CD4-positive, alpha-beta T cell treated with Interleukin-12 subunit alpha and Interleukin-12 subunit beta, for 1 hour (primary cell): ENCODE results near the gene COL19A1.

Experiments used
- DNase-seq: peaks from one replicate; pipeline ENCODE4 v3.0.0-alpha.2; 2020

Gene COL19A1

GRCh38 chr6:70176842-70177550 is 310.6 kb downstream of the COL19A1 start:
- DNase-seq, result no peak

- DNase-seq, result no peak
These were observed 314.0 kb downstream of the COL19A1 start for GRCh38 chr6:70180183-70180900.

GRCh38 chr6:70180901-70181599 is 314.7 kb downstream of the COL19A1 start:
- no peak for DNase-seq

GRCh38 chr6:70183538-70183937 is 317.2 kb downstream of the COL19A1 start:
- DNase-seq, result no peak

- no peak for DNase-seq
These were observed 318.4 kb downstream of the COL19A1 start for GRCh38 chr6:70184723-70185122.

- DNase-seq, result no peak
These were observed 320.1 kb downstream of the COL19A1 start for GRCh38 chr6:70186461-70186860.

GRCh38 chr6:70188202-70188601 is 321.8 kb downstream of the COL19A1 start:
- no peak for DNase-seq

- no peak for DNase-seq
These were observed 328.1 kb downstream of the COL19A1 start for GRCh38 chr6:70194421-70194820.

- no peak for DNase-seq
These were observed 330.2 kb downstream of the COL19A1 start for GRCh38 chr6:70196531-70196930.

- no peak for DNase-seq
These were observed 332.4 kb downstream of the COL19A1 start for GRCh38 chr6:70198785-70199184.

- no peak for DNase-seq
These were observed 342.0 kb downstream of the COL19A1 start for GRCh38 chr6:70208235-70208790.

- no peak for DNase-seq
These were observed 344.1 kb downstream of the COL19A1 start for GRCh38 chr6:70210462-70210861.

- no peak for DNase-seq
These were observed 349.2 kb downstream of the COL19A1 start for GRCh38 chr6:70215460-70216108.

- no peak for DNase-seq
These were observed 350.4 kb downstream of the COL19A1 start for GRCh38 chr6:70216767-70217166.

GRCh38 chr6:70219943-70220613 is 353.7 kb downstream of the COL19A1 start:
- no peak for DNase-seq

GRCh38 chr6:70221025-70221714 is 354.8 kb downstream of the COL19A1 start:
- DNase-seq, result peak; percentile 13

- DNase-seq, result no peak
These were observed 355.5 kb downstream of the COL19A1 start for GRCh38 chr6:70221715-70222438.

GRCh38 chr6:70222439-70222749 is 356.0 kb downstream of the COL19A1 start:
- DNase-seq, result no peak

GRCh38 chr6:70225055-70225454 is 358.7 kb downstream of the COL19A1 start:
- no peak for DNase-seq

GRCh38 chr6:70231311-70231710 is 365.0 kb downstream of the COL19A1 start:
- DNase-seq, result no peak

- no peak for DNase-seq
These were observed 368.3 kb downstream of the COL19A1 start for GRCh38 chr6:70234561-70235236.
